ENCODE data around the gene CD180. TPM values are rescaled to one million over a fixed set of nuclear protein-coding genes. Genes with fewer than 3 reads are reported as not detected.

CD180 gene
- total and polyA plus RNA-seq, 9 of the 15 experiments (the other 6 are each of a cell fraction or from before 2014, with no cell fraction given) = 0.01 to 0.07 TPM; not detected in 7

- in situ Hi-C loops (cut with MboI) = loop anchor here (10.0 kb wide), 1 partner anchor 155 kb away; no protein-coding TSS in a partner anchor
- CTCF ChIA-PET (ENCODE audit: low intra/inter-chr PET ratio) = interaction anchor here (0.6 to 1.8 kb wide), 3 partner anchors 162 to 844 kb away, joined by 5 to 8 read pairs (median 5); no protein-coding TSS in a partner anchor
- intact Hi-C loops (cut with micrococcal nuclease) = loop anchor here (1.0 to 5.0 kb wide), 2 partner anchors 162 to 338 kb away; no protein-coding TSS in a partner anchor
These were observed 46.6 kb downstream of the CD180 start for GRCh38 chr5:67149951-67150523.

More at GRCh38 chr5:67149951-67150523, 46.6 kb downstream of the CD180 start:
- Histone ChIP-seq H3K9me3 (replicated peaks; ENCODE audit: control insufficient read depth, insufficient read depth, low read depth, low read length) (no peaks in the 10 kb centered on the region), H3K4me3 (no peak overlapping the region), H4K20me1 (replicated peaks; ENCODE audit: control insufficient read depth, insufficient read depth, low read length) (no peaks in the 10 kb centered on the region), H3K4me2 (ENCODE audit: insufficient read depth, low read length) (no peak overlapping the region), H3K36me3 (ENCODE audit: control insufficient read depth, insufficient read depth, low read length) (peaks cover 20% of the 10 kb centered on the region), H3K9ac (ENCODE audit: insufficient read depth in 1 of 2, low read depth in 2 of 2, low read length in 2 of 2) (no peak overlapping the region), H3K27me3 (ENCODE audit: control insufficient read depth in 2 of 2, insufficient read depth in 2 of 2, low read length in 2 of 2) (no peaks in the 10 kb centered on the region), H2AFZ (ENCODE audit: low read depth, low read length) (no peak overlapping the region), H3K27ac (ENCODE audit: extremely low read depth, low read depth, low read length) (no peak overlapping the region), H3K79me2 (ENCODE audit: control insufficient read depth, insufficient read depth, low read length) (no peaks in the 10 kb centered on the region), H3K9me1 (ENCODE audit: control insufficient read depth, insufficient read depth, low read length) (no peaks in the 10 kb centered on the region), H3K4me1 (replicated peaks in 1 of 2; ENCODE audit: control insufficient read depth in 2 of 2, insufficient read depth in 2 of 2, low read length in 2 of 2) (peaks cover 0 to 6% of the 10 kb centered on the region in 2 experiments; a peak in 2 of 5 replicates)
- WGBS (ENCODE audit: insufficient coverage, low coverage, missing lambda C conversion rate) = 19% methylated on average over 1 of the region's 1 CpG
- FAIRE-seq (no peak), DNase-seq (ENCODE audit: extremely low read depth in 1 of 4, low spot score in 3 of 4) (peak in 1 of 4 experiments; percentile 9), ATAC-seq (peak; percentile 62; the same call in 1 of the 3 replicates)
- POLR2A ChIA-PET = interaction anchor here (0.6 to 0.9 kb wide), 2 partner anchors 13 to 1814 kb away, joined by 3 to 4 read pairs; no protein-coding TSS in a partner anchor
- no TSS peak for BruUV-seq (replicated peaks)
- peak; percentile 43 to 64; a peak in 3 of 4 replicates for TF ChIP-seq RAD21 (CRISPR knock-in tag; conservative IDR thresholded peaks at IDR 0.05 in 1 of 2, IDR thresholded peaks at IDR 0.05 in 1 of 2)
- no peak for TF ChIP-seq IRF2 (CRISPR knock-in tag; IDR thresholded peaks at IDR 0.05)
- no peak for TF ChIP-seq E4F1 (CRISPR knock-in tag; IDR thresholded peaks at IDR 0.05; ENCODE audit: borderline replicate concordance)
- no peak for TF ChIP-seq HNRNPH1 (optimal IDR thresholded peaks at IDR 0.05; ENCODE audit: low read depth, low read length)
- TF ChIP-seq ZSCAN29 (IDR thresholded peaks at IDR 0.05) = no peak
- TF ChIP-seq ZNF398 (CRISPR knock-in tag; IDR thresholded peaks at IDR 0.05) = no peak
- TF ChIP-seq, protein P1, sequence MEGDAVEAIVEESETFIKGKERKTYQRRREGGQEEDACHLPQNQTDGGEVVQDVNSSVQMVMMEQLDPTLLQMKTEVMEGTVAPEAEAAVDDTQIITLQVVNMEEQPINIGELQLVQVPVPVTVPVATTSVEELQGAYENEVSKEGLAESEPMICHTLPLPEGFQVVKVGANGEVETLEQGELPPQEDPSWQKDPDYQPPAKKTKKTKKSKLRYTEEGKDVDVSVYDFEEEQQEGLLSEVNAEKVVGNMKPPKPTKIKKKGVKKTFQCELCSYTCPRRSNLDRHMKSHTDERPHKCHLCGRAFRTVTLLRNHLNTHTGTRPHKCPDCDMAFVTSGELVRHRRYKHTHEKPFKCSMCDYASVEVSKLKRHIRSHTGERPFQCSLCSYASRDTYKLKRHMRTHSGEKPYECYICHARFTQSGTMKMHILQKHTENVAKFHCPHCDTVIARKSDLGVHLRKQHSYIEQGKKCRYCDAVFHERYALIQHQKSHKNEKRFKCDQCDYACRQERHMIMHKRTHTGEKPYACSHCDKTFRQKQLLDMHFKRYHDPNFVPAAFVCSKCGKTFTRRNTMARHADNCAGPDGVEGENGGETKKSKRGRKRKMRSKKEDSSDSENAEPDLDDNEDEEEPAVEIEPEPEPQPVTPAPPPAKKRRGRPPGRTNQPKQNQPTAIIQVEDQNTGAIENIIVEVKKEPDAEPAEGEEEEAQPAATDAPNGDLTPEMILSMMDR (IDR thresholded peaks at IDR 0.05 in 2 of 3, conservative IDR thresholded peaks at IDR 0.05 in 1 of 3; ENCODE audit: insufficient read depth in 2 of 3, low read depth in 1 of 3, low read length in 3 of 3) = peak; percentile 6 to 65 (median 34); a peak in 3 of 6 replicates

Measured in K562 (cell line).